ENCODE data around the gene TBC1D5. TPM values are rescaled to one million over a fixed set of nuclear protein-coding genes. Genes with fewer than 3 reads are reported as not detected.

The TBC1D5 gene
- total and polyA plus RNA-seq, 2 of the 8 experiments (the other 6 are each of a cell fraction or from before 2014, with no cell fraction given) = 11.0 to 22.9 TPM

DNA sequence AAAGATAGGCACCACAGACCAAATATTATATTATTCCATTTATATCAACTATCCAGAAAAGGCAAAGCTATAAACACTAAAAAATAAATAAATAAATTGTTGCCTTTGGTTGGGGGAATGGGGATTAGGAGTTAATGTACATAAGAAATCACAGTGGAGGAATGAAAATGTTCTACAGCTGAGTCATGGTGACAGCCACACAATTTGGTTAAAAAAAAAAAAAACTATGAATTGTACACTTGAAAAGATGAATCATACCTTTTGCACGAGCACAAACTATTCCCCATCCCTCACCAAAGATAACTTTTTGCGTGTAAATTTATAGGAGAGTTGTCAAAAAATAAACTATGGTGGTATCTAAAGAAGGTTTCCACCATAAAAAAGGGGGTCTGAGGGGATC, 103.2 kb downstream of the TBC1D5 start:
- H3K56ac ChIP-seq (replicated peaks; ENCODE audit: insufficient read length, low read depth, low read length) = no peak overlapping the region
- no peak for TF ChIP-seq BRCA1 (IDR thresholded peaks at IDR 0.05; ENCODE audit: low read depth, low read length)
- no peak overlapping the region for H2BK20ac ChIP-seq (ENCODE audit: low read length)
- H3K9ac ChIP-seq (replicated peaks in 1 of 4; ENCODE audit: extremely low read depth in 1 of 4, low read depth in 3 of 4, low read length in 3 of 4) = no peak overlapping the region
- no peaks in the 10 kb centered on the region for H4K20me1 ChIP-seq (replicated peaks in 1 of 2; ENCODE audit: control insufficient read depth in 1 of 2, insufficient read depth in 2 of 2, low read length in 2 of 2)
- FAIRE-seq = no peak
- H3K4me2 ChIP-seq (ENCODE audit: insufficient read depth in 1 of 2, low read depth in 2 of 2, low read length in 2 of 2) = no peak overlapping the region
- H4K91ac ChIP-seq (replicated peaks; ENCODE audit: insufficient read length, low read length) = no peak overlapping the region
- H3K79me2 ChIP-seq (ENCODE audit: control insufficient read depth in 1 of 2, insufficient read depth in 2 of 2, low read length in 2 of 2) = no peaks in the 10 kb centered on the region
- no peak overlapping the region for H2AFZ ChIP-seq (ENCODE audit: low read length)
- H2BK15ac ChIP-seq (ENCODE audit: low read length) = no peak overlapping the region
- no peak overlapping the region for H2BK5ac ChIP-seq (ENCODE audit: low read depth, low read length)
- DNase-seq (ENCODE audit: low read depth in 1 of 2, low spot score in 2 of 2) = no peak
- no peaks in the 10 kb centered on the region for H3K27me3 ChIP-seq (replicated peaks in 1 of 4; ENCODE audit: control insufficient read depth in 3 of 4, extremely low read depth in 1 of 4, insufficient read depth in 3 of 4, low read length in 3 of 4)
- H3K36me3 ChIP-seq (ENCODE audit: control insufficient read depth in 2 of 4, insufficient read depth in 4 of 4, low read length in 3 of 4) = no peaks in the 10 kb centered on the region
- H3K4ac ChIP-seq (replicated peaks; ENCODE audit: insufficient read length, low read depth, low read length) = no peak overlapping the region
- ChIA-PET CTCF (ENCODE audit: partially characterized antibody) (interaction anchor here (0.9 kb wide), 1 partner anchor 142 kb away, joined by 3 read pairs; no protein-coding TSS in a partner anchor), POLR2A (ENCODE audit: partially characterized antibody) (no interaction called here)
- H3K27ac ChIP-seq (ENCODE audit: low read depth, low read length) = no peak overlapping the region
- H3K23me2 ChIP-seq (ENCODE audit: low read depth, low read length) = no peaks in the 10 kb centered on the region
- no peak overlapping the region for H3K14ac ChIP-seq (ENCODE audit: insufficient read length)
- no peaks in the 10 kb centered on the region for H3K4me1 ChIP-seq (replicated peaks in 1 of 4; ENCODE audit: control insufficient read depth in 3 of 4, insufficient read depth in 4 of 4, low read length in 3 of 4)
- H4K8ac ChIP-seq (ENCODE audit: extremely low read depth, insufficient read depth, low read length) = no peak overlapping the region
- 86% methylated on average over 2 of the region's 2 CpGs; no CpG with 5 or more reads in 1 of the 2 experiments for WGBS, 2 experiments (ENCODE audit: extremely low coverage in 1 of 2, insufficient coverage in 1 of 2, insufficient read length in 1 of 2, insufficient replicate concordance in 2 of 2, low coverage in 1 of 2, low lambda C conversion rate in 2 of 2, missing lambda C conversion rate in 1 of 2)
- no peak overlapping the region for H2BK12ac ChIP-seq (ENCODE audit: low read depth, low read length)
- H3K9me3 ChIP-seq (ENCODE audit: insufficient read depth in 2 of 2, low read depth in 1 of 2, low read length in 1 of 2) = no peaks in the 10 kb centered on the region
- no peaks in the 10 kb centered on the region for H3K79me1 ChIP-seq (ENCODE audit: low read depth, low read length)
- no peak overlapping the region for H3K4me3 ChIP-seq (ENCODE audit: extremely low read depth in 1 of 4, insufficient read depth in 2 of 4, low read depth in 3 of 4, low read length in 4 of 4)
- no peak overlapping the region for H4K5ac ChIP-seq (ENCODE audit: insufficient read length, low read depth, low read length)
- no peak overlapping the region for H2AK5ac ChIP-seq (ENCODE audit: low read depth, low read length)
- H2BK120ac ChIP-seq (replicated peaks; ENCODE audit: low read depth, low read length) = no peak overlapping the region
- no peak overlapping the region for H3K23ac ChIP-seq (ENCODE audit: insufficient read length)
- no peak overlapping the region for H3K18ac ChIP-seq (ENCODE audit: extremely low read depth, low read length)
